Prostate gland (tissue), 2 donors: ENCODE results near the gene HTR6. TPM values are rescaled to one million over a fixed set of nuclear protein-coding genes. Genes with fewer than 3 reads are reported as not detected.

Experiments
- DNase-seq: peaks from one replicate; pipeline ENCODE4 v3.0.0-alpha.2; 2019; ENCODE audit warnings: low spot score
- H3K27ac ChIP-seq, 2 donors: fragments of 200-600 bp; sonication (generic); 2 replicates each; pipeline ENCODE4 v1.5.1; 2017 to 2019
- H3K27me3 ChIP-seq: fragments of 200-600 bp; sonication (generic); replicated peaks from 2 replicates; pipeline ENCODE4 v1.5.1; 2019; ENCODE audit not compliant: insufficient read depth
- H3K36me3 ChIP-seq, 2 donors: fragments of 200-600 bp; sonication (generic); 1 replicate in 1 of 2; 2 replicates in 1 of 2; pipeline versions ENCODE4 v1.5.1 to v1.8.1; 2017 to 2019
- H3K4me1 ChIP-seq: fragments of 200-600 bp; sonication (generic); replicated peaks from 2 replicates; pipeline ENCODE4 v1.5.1; 2019
- H3K4me3 ChIP-seq, 2 donors: fragments of 200-600 bp; sonication (generic); 2 replicates each; pipeline ENCODE4 v1.5.1; 2017 to 2019
- H3K9me3 ChIP-seq: fragments of 200-600 bp; sonication (generic); 2 replicates; pipeline ENCODE4 v1.5.1; 2017
- POLR2A ChIP-seq: fragments of 450-650 bp; IDR thresholded peaks from one replicate; pipeline ENCODE4 v1.6.1; 2016; ENCODE audit warnings: antibody characterized with exemption, mild to moderate bottlenecking
- POLR2AphosphoS5 ChIP-seq: sonication (generic); formaldehyde crosslinking; IDR thresholded peaks from one replicate; pipeline ENCODE4 v1.6.1; 2017; ENCODE audit warnings: antibody characterized with exemption
- WGBS: methylation state at CpG from one replicate; pipeline ENCODE4 v1.1.5; 2018; 5-methylcytosine and 5-hydroxymethylcytosine counted together
- intact Hi-C: fragments of 100-400 bp; cut with DNase I; formaldehyde crosslinking; loops from one replicate; pipeline ENCODE4 v1.14.2; 2022
- total RNA-seq, 2 donors: library from RNA; depleted of rRNA; stranded (reverse); fragments of >200 nt; gene quantifications; one replicate each; pipeline ENCODE4 v1.1.0, GENCODE V29; 2016
- TF ChIP-seq, protein P1 (sequence below), 4 experiments: fragments of 200-600 bp in 2 of 4; fragments of 450-650 bp in 2 of 4; sonication (generic) in 2 of 4; IDR thresholded peaks; 1 replicate in 3 of 4; 2 replicates in 1 of 4; pipeline ENCODE4 v1.5.1; 2016 to 2019; ENCODE audit warnings: antibody characterized with exemption in 4 of 4, mild to moderate bottlenecking in 2 of 4, moderate library complexity in 2 of 4

HTR6 gene
- total RNA-seq, 2 donors from 2014 or later = not detected

GRCh38 chr1:19643602-19644394, 20.9 kb upstream of the HTR6 start, which contains the start of gene NBL1:
Gene NBL1 (plus strand): TSS chr1:19644311. CDS start chr1:19655031, 10,720 bp downstream.
- no peaks in the 10 kb centered on the region for H3K9me3 ChIP-seq
- H3K4me3 ChIP-seq = peak within 1 kb of the TSS; percentile 81 to 94
- H3K4me1 ChIP-seq = peaks cover 14% of the 10 kb centered on the region
- under 1% methylated on average over 77 of the region's 90 CpGs for WGBS
- DNase-seq = peak; percentile 84
- peak within 1 kb of the TSS; percentile 99 for H3K27ac ChIP-seq
- TF ChIP-seq POLR2A (peak; percentile 20), POLR2AphosphoS5 (no peak)
- TF ChIP-seq, protein P1, sequence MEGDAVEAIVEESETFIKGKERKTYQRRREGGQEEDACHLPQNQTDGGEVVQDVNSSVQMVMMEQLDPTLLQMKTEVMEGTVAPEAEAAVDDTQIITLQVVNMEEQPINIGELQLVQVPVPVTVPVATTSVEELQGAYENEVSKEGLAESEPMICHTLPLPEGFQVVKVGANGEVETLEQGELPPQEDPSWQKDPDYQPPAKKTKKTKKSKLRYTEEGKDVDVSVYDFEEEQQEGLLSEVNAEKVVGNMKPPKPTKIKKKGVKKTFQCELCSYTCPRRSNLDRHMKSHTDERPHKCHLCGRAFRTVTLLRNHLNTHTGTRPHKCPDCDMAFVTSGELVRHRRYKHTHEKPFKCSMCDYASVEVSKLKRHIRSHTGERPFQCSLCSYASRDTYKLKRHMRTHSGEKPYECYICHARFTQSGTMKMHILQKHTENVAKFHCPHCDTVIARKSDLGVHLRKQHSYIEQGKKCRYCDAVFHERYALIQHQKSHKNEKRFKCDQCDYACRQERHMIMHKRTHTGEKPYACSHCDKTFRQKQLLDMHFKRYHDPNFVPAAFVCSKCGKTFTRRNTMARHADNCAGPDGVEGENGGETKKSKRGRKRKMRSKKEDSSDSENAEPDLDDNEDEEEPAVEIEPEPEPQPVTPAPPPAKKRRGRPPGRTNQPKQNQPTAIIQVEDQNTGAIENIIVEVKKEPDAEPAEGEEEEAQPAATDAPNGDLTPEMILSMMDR (IDR thresholded peaks at IDR 0.05) = peak in 1 of 4 experiments; percentile 9
- intact Hi-C loops = loop anchor here (2.0 kb wide), 2 partner anchors 47 to 159 kb away; partner anchors contain the start of gene CAPZB
- H3K27me3 ChIP-seq = no peaks in the 10 kb centered on the region
- H3K36me3 ChIP-seq = no peaks in the 10 kb centered on the region

- Histone ChIP-seq H3K4me1 (peaks cover 14% of the 10 kb centered on the region), H3K27me3 (no peaks in the 10 kb centered on the region)
- TF ChIP-seq POLR2A = no peak
- TF ChIP-seq POLR2AphosphoS5 = no peak
- TF ChIP-seq, protein P1 (IDR thresholded peaks at IDR 0.05) = no peak
Observed at GRCh38 chr1:19644395-19644680, 20.3 kb upstream of the HTR6 start.

GRCh38 chr1:19644681-19645410, 19.8 kb upstream of the HTR6 start:
- peaks cover 14% of the 10 kb centered on the region for H3K4me1 ChIP-seq
- H3K9me3 ChIP-seq = no peaks in the 10 kb centered on the region
- TF ChIP-seq POLR2A (peak; percentile 35), POLR2AphosphoS5 (peak; percentile 5)
- TF ChIP-seq, protein P1 (IDR thresholded peaks at IDR 0.05) = no peak
- peak overlapping the region; percentile 81 to 94 for H3K4me3 ChIP-seq
- no peaks in the 10 kb centered on the region for H3K36me3 ChIP-seq
- intact Hi-C loops = loop anchor here (2.0 to 5.0 kb wide), 3 partner anchors 48 to 208 kb away; partner anchors contain the start of gene CAPZB
- no peaks in the 10 kb centered on the region for H3K27me3 ChIP-seq
- under 1% methylated on average over 71 of the region's 71 CpGs for WGBS
- DNase-seq = peak; percentile 36
- peak overlapping the region; percentile 99 for H3K27ac ChIP-seq

More at GRCh38 chr1:19644395-19644680, 20.3 kb upstream of the HTR6 start:
- Histone ChIP-seq H3K27ac (peak overlapping the region; percentile 99), H3K36me3 (no peaks in the 10 kb centered on the region), H3K9me3 (no peaks in the 10 kb centered on the region), H3K4me3 (peak overlapping the region; percentile 81 to 94)
- intact Hi-C loops = loop anchor here (2.0 kb wide), 2 partner anchors 48 to 160 kb away; partner anchors contain the start of gene CAPZB
- 0% methylated on average over 6 of the region's 51 CpGs for WGBS
- DNase-seq = no peak

GRCh38 chr1:19645411-19646251, 19.0 kb upstream of the HTR6 start:
- 3% methylated on average over 27 of the region's 30 CpGs for WGBS

More at GRCh38 chr1:19645411-19646251, 19.0 kb upstream of the HTR6 start:
- H3K4me3 ChIP-seq = peak overlapping the region; percentile 81 to 94
- DNase-seq = no peak
- intact Hi-C loops = loop anchor here (2.0 to 5.0 kb wide), 3 partner anchors 49 to 208 kb away; partner anchors contain the start of gene CAPZB
- peaks cover 17% of the 10 kb centered on the region for H3K4me1 ChIP-seq
- peak overlapping the region; percentile 99 for H3K27ac ChIP-seq
- TF ChIP-seq, protein P1 (IDR thresholded peaks at IDR 0.05) = no peak
- no peak for TF ChIP-seq POLR2A
- TF ChIP-seq POLR2AphosphoS5 = no peak
- H3K9me3 ChIP-seq = no peaks in the 10 kb centered on the region
- H3K36me3 ChIP-seq = no peaks in the 10 kb centered on the region
- no peaks in the 10 kb centered on the region for H3K27me3 ChIP-seq
